IPS-18a (cell line): ENCODE measurements around the gene ARMH1.

ENCODE experiments used
- H3K27ac ChIP-seq: one replicate; pipeline ENCODE4 v1.5.1; 2013; ENCODE audit warnings: low read length
- H3K27me3 ChIP-seq: one replicate; pipeline ENCODE4 v1.6.1; 2013; ENCODE audit warnings: mild to moderate bottlenecking, low read length; ENCODE audit not compliant: control insufficient read depth, insufficient read depth
- H3K36me3 ChIP-seq: one replicate; pipeline ENCODE4 v1.6.1; 2013; ENCODE audit warnings: low read depth, low read length; ENCODE audit not compliant: control insufficient read depth
- H3K4me1 ChIP-seq: one replicate; pipeline ENCODE4 v1.6.1; 2013; ENCODE audit warnings: low read depth, low read length; ENCODE audit not compliant: control insufficient read depth
- H3K4me3 ChIP-seq: one replicate; pipeline ENCODE4 v1.5.1; 2013; ENCODE audit warnings: low read length
- H3K9ac ChIP-seq: one replicate; pipeline ENCODE4 v1.6.1; 2013; ENCODE audit warnings: mild to moderate bottlenecking, low read length, moderate library complexity
- H3K9me3 ChIP-seq: one replicate; pipeline ENCODE4 v1.6.1; 2013; ENCODE audit warnings: low read depth, low read length; ENCODE audit not compliant: control insufficient read depth

ARMH1 gene

DNA sequence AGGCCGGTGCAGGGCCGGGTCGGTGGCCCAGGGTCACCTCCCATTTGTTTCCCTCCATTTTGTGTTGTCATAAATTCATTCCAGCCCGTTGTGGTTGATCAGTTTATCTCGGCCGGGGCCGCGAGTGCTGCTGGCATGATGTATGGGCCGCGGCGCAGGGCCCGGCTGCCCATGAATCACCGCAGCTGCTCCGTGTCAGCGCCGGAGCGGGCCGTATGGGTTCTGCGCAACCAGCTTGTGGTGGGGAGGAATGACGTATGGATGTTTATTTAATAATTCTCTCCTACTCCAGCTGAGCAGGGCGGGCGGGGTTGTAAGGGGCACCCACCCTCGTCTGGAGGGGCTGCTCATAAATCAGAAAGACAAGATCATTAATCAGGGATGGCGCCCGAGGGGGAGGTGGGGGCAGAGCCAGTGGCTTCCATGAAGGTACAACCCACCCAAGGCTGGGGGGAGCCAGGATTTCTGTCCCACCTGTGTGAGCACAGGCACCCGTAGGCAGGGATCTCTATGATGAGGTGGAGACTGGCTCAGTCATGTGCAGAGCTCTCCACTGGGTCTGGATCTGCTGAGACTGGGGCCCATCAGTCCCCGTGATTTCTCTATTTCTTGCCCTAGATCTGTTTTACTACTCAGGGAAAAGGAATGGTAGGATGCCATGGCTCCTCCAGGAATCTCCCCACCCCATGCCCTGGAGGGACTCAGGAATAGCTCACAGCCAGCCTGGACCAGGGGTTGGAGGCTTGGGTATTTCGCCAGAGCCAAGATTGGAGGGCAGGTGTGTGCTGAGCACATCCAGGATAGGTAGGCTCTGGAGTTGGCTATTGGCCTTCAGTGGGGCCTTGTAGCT lies 28.0 kb upstream of the ARMH1 start:
- Histone ChIP-seq H3K27ac (no peak overlapping the region), H3K27me3 (no peaks in the 10 kb centered on the region), H3K4me3 (no peak overlapping the region), H3K4me1 (no peaks in the 10 kb centered on the region), H3K36me3 (peaks cover 69% of the 10 kb centered on the region), H3K9me3 (no peaks in the 10 kb centered on the region), H3K9ac (no peak overlapping the region)

DNA sequence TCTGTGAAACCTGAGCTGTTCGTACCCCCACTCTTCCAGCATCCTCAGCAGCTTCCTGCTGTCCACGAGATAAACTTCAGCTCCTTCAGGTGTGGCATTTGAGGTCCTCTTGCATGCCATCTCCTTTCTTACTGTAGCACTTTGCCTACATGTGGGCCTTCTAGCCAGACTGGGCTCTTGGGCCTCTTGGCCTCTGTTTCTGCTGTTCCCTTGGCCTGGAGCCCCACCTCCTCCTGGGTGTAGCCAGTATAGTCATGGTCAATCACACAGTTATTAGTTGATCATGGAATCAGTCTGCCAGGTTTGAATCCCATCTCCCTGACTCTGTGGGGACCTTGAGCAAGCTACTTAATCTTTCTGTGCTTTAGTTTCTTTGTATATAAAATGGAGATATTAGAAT lies 26.6 kb upstream of the ARMH1 start:
- H3K9me3 ChIP-seq, result no peaks in the 10 kb centered on the region
- H3K36me3 ChIP-seq, result peaks cover 67% of the 10 kb centered on the region
- no peak overlapping the region for H3K27ac ChIP-seq
- H3K4me3 ChIP-seq, result no peak overlapping the region
- no peaks in the 10 kb centered on the region for H3K4me1 ChIP-seq
- no peaks in the 10 kb centered on the region for H3K27me3 ChIP-seq
- H3K9ac ChIP-seq, result no peak overlapping the region

DNA sequence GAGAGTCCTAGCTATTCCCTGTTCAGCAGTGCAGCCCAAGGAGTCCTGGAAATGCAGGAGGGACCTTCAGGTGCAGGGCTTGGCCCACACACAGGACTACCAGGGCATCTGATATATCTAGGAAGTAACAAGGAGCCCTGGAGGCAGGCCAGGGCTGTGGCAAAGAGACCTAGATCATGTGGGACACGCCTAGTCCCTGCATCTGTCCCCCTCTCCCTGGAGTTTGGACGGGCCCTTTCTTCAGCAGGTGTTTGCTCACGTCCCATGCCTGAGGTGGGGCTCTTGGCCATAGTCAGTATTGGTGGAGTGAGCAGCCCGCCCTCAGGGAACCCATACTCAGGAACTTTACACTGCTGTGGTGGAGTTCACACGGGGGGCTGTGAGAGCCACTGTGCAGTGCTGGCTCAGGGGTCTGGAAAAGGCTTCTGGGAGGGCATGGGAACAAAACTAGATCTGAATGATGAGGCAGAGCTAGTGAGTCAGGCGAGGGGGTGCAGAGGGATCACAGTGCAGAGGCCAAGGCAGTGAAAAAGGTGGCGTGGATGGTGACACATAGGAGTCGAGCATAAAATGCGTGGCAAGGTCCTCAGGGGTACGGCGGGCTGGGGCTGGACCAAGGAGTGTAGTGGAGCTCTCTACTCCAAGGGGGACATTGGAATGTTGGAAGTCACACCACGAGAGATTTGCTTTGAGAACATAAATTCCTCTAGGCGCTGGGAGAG lies 25.8 kb upstream of the ARMH1 start:
- Histone ChIP-seq H3K4me1 (no peaks in the 10 kb centered on the region), H3K27ac (no peak overlapping the region), H3K4me3 (no peak overlapping the region), H3K36me3 (peaks cover 59% of the 10 kb centered on the region), H3K9me3 (no peaks in the 10 kb centered on the region), H3K9ac (no peak overlapping the region), H3K27me3 (no peaks in the 10 kb centered on the region)

DNA sequence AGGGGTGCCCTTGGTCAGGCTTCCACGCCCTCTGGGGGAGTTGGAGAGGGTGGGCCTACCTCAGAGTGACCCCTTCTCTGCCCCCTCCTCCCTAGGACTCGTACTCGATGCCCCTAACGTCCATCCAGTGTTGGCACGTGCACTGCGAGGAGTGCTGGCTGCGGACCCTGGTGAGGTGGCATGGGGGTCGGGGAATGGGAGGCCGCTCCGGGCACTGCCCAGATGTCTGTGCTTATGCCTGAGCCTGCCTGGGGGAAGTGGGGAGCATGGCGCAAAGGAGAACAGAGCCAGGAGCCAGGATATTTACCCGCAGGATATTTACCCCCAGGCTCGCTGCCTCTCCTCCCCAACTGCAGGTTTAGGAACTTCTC lies 24.7 kb upstream of the ARMH1 start:
- H3K27ac ChIP-seq, result no peak overlapping the region
- H3K9ac ChIP-seq, result no peak overlapping the region
- peaks cover 49% of the 10 kb centered on the region for H3K36me3 ChIP-seq

DNA sequence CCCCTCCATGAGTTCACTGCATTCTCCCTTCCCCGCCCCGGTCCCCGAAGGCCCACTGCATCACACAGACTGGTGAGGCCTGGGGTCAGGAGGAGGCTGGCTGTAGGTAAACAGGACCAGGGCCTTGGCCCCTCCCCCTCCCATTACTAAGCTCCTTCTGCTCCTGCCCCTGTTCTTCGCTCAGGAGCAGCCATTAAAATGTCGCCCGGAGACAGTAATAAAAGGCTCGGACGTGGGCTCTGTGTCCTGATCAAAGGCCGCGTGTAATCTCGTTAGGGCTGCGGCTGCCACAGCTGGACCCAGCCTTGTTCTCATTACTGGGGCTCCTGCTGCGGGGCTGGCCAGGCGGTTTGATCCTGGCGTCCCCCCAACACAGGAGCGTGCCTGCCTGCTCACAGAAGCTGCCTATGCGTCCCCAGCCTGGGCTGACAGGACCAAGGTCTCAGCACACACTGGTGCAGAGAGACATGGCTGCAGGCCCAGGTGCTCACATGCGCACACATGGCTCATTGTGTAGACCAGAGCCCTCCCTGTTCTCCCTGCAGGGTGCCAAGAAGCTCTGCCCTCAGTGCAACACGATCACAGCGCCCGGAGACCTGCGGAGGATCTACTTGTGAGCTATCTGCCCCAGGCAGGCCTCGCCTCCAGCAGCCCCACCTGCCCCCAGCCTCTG lies 24.2 kb upstream of the ARMH1 start:
- H3K36me3 ChIP-seq, result peaks cover 44% of the 10 kb centered on the region
- no peaks in the 10 kb centered on the region for H3K27me3 ChIP-seq
- no peak overlapping the region for H3K27ac ChIP-seq
- no peak overlapping the region for H3K4me3 ChIP-seq
- H3K9me3 ChIP-seq, result no peaks in the 10 kb centered on the region
- no peak overlapping the region for H3K9ac ChIP-seq
- H3K4me1 ChIP-seq, result no peaks in the 10 kb centered on the region

More for the DNA sequence above, 24.7 kb upstream of the ARMH1 start:
- no peaks in the 10 kb centered on the region for H3K9me3 ChIP-seq
- no peaks in the 10 kb centered on the region for H3K27me3 ChIP-seq
- H3K4me1 ChIP-seq, result no peaks in the 10 kb centered on the region
- no peak overlapping the region for H3K4me3 ChIP-seq

DNA sequence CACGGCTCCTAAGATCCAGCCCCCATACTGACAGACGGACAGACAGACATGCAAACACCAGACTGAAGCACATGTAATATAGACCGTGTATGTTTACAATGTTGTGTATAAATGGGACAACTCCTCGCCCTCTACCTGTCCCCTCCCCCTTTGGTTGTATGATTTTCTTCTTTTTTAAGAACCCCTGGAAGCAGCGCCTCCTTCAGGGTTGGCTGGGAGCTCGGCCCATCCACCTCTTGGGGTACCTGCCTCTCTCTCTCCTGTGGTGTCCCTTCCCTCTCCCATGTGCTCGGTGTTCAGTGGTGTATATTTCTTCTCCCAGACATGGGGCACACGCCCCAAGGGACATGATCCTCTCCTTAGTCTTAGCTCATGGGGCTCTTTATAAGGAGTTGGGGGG lies 23.4 kb upstream of the ARMH1 start:
- Histone ChIP-seq H3K36me3 (peaks cover 36% of the 10 kb centered on the region), H3K9ac (no peak overlapping the region), H3K9me3 (no peaks in the 10 kb centered on the region), H3K27ac (no peak overlapping the region), H3K4me3 (no peak overlapping the region), H3K27me3 (no peaks in the 10 kb centered on the region), H3K4me1 (no peaks in the 10 kb centered on the region)

DNA sequence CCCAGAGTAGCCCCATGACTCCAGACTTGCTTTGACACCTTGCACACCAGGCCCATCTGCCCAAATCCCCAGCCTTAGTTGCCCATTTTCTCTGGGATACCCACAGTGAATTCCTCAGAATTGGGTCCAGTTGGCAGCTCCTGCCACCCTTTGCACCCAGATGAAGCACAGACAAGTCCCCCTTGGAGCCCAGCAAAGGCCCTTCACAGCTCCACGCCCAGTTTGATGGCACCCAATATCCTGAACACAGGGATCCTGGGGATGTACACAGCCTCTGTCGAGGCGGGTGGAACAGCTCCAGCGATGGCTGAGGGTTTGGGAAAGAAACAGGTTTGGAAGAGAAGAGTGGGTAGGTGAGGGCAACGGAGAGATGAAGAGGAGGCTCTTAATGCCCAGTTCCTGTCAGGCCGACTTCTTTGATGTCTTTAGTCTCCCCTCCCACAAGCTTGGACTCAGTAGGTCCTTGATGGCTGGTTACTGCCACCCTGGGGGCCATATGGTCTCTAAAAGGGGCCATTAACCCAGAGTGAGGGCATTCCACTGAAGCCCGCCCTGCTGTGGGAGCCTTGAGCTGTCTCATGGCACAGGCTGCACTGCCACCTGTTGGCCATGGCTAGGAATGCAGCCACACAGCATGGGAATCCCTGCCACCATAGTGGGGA lies 21.9 kb upstream of the ARMH1 start:
- Histone ChIP-seq H3K27ac (no peak overlapping the region), H3K9ac (no peak overlapping the region), H3K4me3 (no peak overlapping the region), H3K4me1 (no peaks in the 10 kb centered on the region), H3K36me3 (peaks cover 24% of the 10 kb centered on the region), H3K27me3 (no peaks in the 10 kb centered on the region), H3K9me3 (no peaks in the 10 kb centered on the region)

DNA sequence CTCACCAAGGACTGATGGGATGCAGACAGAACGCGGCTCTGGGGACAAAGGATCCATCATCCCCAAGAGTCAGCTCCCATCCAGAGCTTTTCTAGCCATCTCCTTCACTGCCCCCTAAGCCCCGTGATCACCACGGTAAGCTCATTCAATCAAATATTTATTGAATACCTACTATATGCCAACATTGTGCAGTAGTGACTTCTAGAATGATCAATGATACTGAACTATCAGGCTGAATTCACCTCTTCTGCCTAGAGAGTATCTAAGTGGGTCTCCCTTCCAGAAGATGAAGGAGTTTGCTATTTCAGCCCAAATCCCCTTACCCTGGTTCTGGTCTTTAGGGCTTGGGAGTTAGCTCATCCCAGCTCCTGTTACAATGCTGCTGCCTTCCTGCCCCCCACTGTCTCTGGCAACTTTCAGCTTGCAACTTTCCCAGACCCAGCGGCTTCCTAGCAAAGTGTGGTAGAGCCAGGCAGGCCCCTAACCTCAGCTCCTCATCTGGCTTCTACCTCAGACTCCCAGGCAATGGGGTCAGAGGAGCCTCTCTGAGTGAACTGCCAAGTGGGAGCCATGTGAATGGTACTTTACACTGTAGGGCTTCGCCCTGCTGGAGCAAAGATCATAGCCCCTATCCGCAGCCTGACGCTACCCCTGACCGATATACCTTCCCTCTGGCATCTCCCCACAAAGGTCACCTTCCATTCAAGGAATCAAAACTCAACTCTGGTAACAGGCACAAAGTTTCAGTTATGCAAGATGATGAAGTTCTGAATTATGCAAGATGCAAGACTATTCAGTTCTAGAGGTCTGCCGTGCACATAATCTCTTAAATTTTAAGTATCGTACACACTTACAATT lies 21.2 kb upstream of the ARMH1 start:
- Histone ChIP-seq H3K27me3 (no peaks in the 10 kb centered on the region), H3K4me3 (no peak overlapping the region), H3K9ac (no peak overlapping the region), H3K4me1 (no peaks in the 10 kb centered on the region), H3K27ac (no peak overlapping the region), H3K9me3 (no peaks in the 10 kb centered on the region), H3K36me3 (peaks cover 17% of the 10 kb centered on the region)

DNA sequence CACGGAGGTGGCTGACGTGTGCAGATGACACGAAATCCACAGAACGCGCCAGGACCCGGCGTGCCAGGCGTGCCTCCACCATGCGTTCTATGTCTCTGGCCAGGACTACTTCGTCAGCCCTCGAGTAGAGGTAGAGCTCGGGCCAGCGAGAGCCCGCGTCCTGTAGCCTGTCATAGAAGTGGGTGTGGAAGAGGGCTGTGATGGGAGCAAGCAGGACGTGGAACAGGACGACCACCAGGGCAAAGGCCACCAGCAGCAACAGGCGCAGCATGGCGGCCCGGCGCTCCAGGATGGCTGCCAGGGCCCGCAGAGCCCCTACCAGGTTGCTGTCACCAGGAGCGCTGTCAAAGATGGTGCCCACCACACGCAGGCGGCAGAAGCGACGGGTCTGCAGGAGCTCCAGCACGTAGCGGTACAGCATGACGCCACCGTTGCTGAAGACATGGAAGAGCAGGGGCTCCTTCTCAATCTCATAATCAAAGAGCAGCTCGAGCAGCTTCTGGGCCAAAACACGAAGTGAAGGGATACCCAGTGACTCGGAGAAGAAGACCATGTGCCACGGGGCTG lies 19.8 kb upstream of the ARMH1 start:
- H3K9me3 ChIP-seq, result no peaks in the 10 kb centered on the region

DNA sequence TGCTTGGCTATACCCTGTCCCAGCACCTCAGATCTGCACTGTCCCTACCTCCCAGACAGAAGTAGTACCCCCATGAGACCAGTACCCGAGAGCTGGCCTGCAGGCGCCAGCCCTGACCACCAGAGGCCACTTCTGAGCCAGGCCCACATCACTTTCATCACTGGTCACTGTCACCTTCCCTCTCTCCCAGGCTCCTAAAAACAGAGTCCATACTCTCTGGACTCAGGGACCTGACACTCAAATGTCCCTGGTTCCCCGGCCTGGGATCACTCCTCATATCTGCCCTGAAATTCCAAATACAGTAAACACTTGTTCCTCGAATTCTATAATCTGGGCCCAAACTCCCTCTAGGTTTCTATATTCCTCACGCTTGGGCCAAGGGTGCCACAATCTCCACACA lies 18.9 kb upstream of the ARMH1 start:
- H3K36me3 ChIP-seq, result peaks cover 4% of the 10 kb centered on the region
- H3K27ac ChIP-seq, result no peak overlapping the region
- no peak overlapping the region for H3K4me3 ChIP-seq
- H3K27me3 ChIP-seq, result no peaks in the 10 kb centered on the region
- no peak overlapping the region for H3K9ac ChIP-seq
- H3K9me3 ChIP-seq, result no peaks in the 10 kb centered on the region
- H3K4me1 ChIP-seq, result no peaks in the 10 kb centered on the region

More for the DNA sequence above, 19.8 kb upstream of the ARMH1 start:
- no peaks in the 10 kb centered on the region for H3K27me3 ChIP-seq
- no peak overlapping the region for H3K4me3 ChIP-seq
- no peak overlapping the region for H3K27ac ChIP-seq
- H3K4me1 ChIP-seq, result no peaks in the 10 kb centered on the region
- H3K9ac ChIP-seq, result no peak overlapping the region
- peaks cover 6% of the 10 kb centered on the region for H3K36me3 ChIP-seq
